Endothelial cell of umbilical vein (primary cell): ENCODE results near the gene BDP1. TPM values are rescaled to one million over a fixed set of nuclear protein-coding genes. Genes with fewer than 3 reads are reported as not detected.
A peak's percentile ranks its signal among the peaks of the same experiment; 100 is the strongest.
"Not testable (repeated sequence)": the region's sequence is repeated elsewhere in the genome, so short reads cannot be mapped to it uniquely, and the experiment has no call there.

Experiments used
- BruUV-seq: library from RNA; stranded (reverse); fragments of 400-500 nt; replicated peaks from 2 replicates; lab custom pipeline; 2021; lab: Mats Ljungman, UMichigan
- CTCF ChIA-PET: fragments of 300-600, 350-600 bp; sonication (Branson Sonifier 250); formaldehyde crosslinking; loops from one replicate; lab custom pipeline; 2021; ENCODE audit warnings: antibody characterized with exemption, inconsistent platforms; lab: Charles Lee
- POLR2A ChIA-PET: fragments of 300-600, 350-600 bp; sonication (Branson Sonifier 250); formaldehyde crosslinking; loops from one replicate; lab custom pipeline; 2021; ENCODE audit warnings: antibody characterized with exemption, inconsistent platforms; lab: Charles Lee
- DNase-seq: peaks from one replicate; pipeline ENCODE4 v3.0.0-alpha.2; 2011; ENCODE audit warnings: low read depth, low spot score
- FAIRE-seq: peaks from 2 replicates; lab custom pipeline; 2011; peaks lifted over from hg19 to GRCh38; lab: Jason Lieb, UNC
- H2AFZ ChIP-seq: 2 replicates; pipeline ENCODE4 v1.6.0; 2012; ENCODE audit warnings: low read depth, low read length, control low read depth, inconsistent platforms
- H3K27ac ChIP-seq: 2 replicates; pipeline ENCODE4 v1.5.1; 2011; ENCODE audit warnings: low read depth, mild to moderate bottlenecking, control low read depth, low read length, moderate library complexity; ENCODE audit not compliant: insufficient read depth
- H3K27me3 ChIP-seq, 2 experiments: 2 replicates each; pipeline versions ENCODE4 v1.6.0 to v1.6.1; 2011; ENCODE audit warnings: low read length in 2 of 2, mixed read lengths in 1 of 2; ENCODE audit not compliant: control insufficient read depth in 2 of 2, insufficient read depth in 2 of 2
- H3K36me3 ChIP-seq, 2 experiments: 2 replicates in 1 of 2; 3 replicates in 1 of 2; pipeline ENCODE4 v1.5.1; 2011; ENCODE audit warnings: low read length in 2 of 2, mild to moderate bottlenecking in 1 of 2, moderate library complexity in 1 of 2; ENCODE audit not compliant: control insufficient read depth in 2 of 2, insufficient read depth in 2 of 2; ENCODE audit errors: extremely low read depth in 1 of 2
- H3K4me1 ChIP-seq: 3 replicates; pipeline ENCODE4 v1.5.1; 2011; ENCODE audit warnings: mild to moderate bottlenecking, low read length; ENCODE audit not compliant: control insufficient read depth, insufficient read depth; ENCODE audit errors: extremely low read depth
- H3K4me2 ChIP-seq: 2 replicates; pipeline ENCODE4 v1.6.1; 2011; ENCODE audit warnings: low read length, control low read depth, mixed read lengths; ENCODE audit not compliant: insufficient read depth
- H3K4me3 ChIP-seq, 3 experiments: fragments of 200-600 bp in 1 of 3; sonication (generic), shearing (Covaris generic) in 1 of 3; replicated peaks in 1 of 3; 2 replicates each; pipeline ENCODE4 v1.5.1; 2011 to 2016; ENCODE audit warnings: control low read depth in 3 of 3, low read length in 3 of 3, mild to moderate bottlenecking in 2 of 3, inconsistent platforms in 1 of 3, low read depth in 1 of 3, moderate library complexity in 1 of 3; ENCODE audit not compliant: insufficient read depth in 1 of 3
- H3K79me2 ChIP-seq: 2 replicates; pipeline ENCODE4 v1.6.0; 2012; ENCODE audit warnings: low read length, inconsistent platforms; ENCODE audit not compliant: control insufficient read depth, insufficient read depth
- H3K9ac ChIP-seq: replicated peaks from 2 replicates; pipeline ENCODE3; 2011; ENCODE audit warnings: low read length, control low read depth; ENCODE audit not compliant: insufficient read depth; ENCODE audit errors: extremely low read depth
- H3K9me1 ChIP-seq: replicated peaks from 3 replicates; pipeline ENCODE4 v1.6.0; 2011; ENCODE audit warnings: mild to moderate bottlenecking, low read length; ENCODE audit not compliant: control insufficient read depth, insufficient read depth; ENCODE audit errors: extremely low read depth
- H3K9me3 ChIP-seq: replicated peaks from 2 replicates; pipeline ENCODE4 v1.5.1; 2012; ENCODE audit warnings: low read length, inconsistent platforms; ENCODE audit not compliant: control insufficient read depth, insufficient read depth
- H4K20me1 ChIP-seq: replicated peaks from 2 replicates; pipeline ENCODE3; 2011; ENCODE audit warnings: mild to moderate bottlenecking, low read length; ENCODE audit not compliant: control insufficient read depth, insufficient read depth; ENCODE audit errors: extremely low read depth
- CTCF ChIP-seq, 2 donors: IDR thresholded peaks; 1 replicate in 1 of 2; 2 replicates in 1 of 2; pipeline ENCODE4 v1.5.1; 2011; ENCODE audit warnings: low read length in 2 of 2, mild to moderate bottlenecking in 2 of 2, moderate library complexity in 2 of 2, control low read depth in 1 of 2, inconsistent platforms in 1 of 2, low read depth in 1 of 2; ENCODE audit not compliant: insufficient read depth in 1 of 2; ENCODE audit errors: extremely low read depth in 1 of 2
- FOS ChIP-seq: IDR thresholded peaks from 2 replicates; pipeline ENCODE4 v1.6.1; 2011; ENCODE audit warnings: mild to moderate bottlenecking, low read length, moderate library complexity, borderline replicate concordance; ENCODE audit not compliant: insufficient read depth
- MAX ChIP-seq: IDR thresholded peaks from 2 replicates; pipeline ENCODE4 v1.6.1; 2011; ENCODE audit not compliant: insufficient read depth, insufficient read length
- dilution Hi-C: fragments of 300-500 bp; cut with MboI; formaldehyde crosslinking; loops from one replicate; pipeline ENCODE4 v1.15.0; 2019; ENCODE audit warnings: low sequenced_read_pairs; ENCODE audit not compliant: extremely low pct_ligation_motif_present
- intact Hi-C: fragments of 100-400 bp; cut with micrococcal nuclease; formaldehyde crosslinking; loops from one replicate; pipeline ENCODE4 v1.10.0; 2022
- polyA plus RNA-seq, 4 experiments: library from polyadenylated mRNA; depleted of rRNA in 3 of 4; stranded (reverse) in 3 of 4; unstranded in 1 of 4; fragments of >200 nt; gene quantifications; 2 replicates each; pipeline versions ENCODE4 v1.2.1 to v1.2.3, GENCODE V29; 2011 to 2012; ENCODE audit warnings: missing spikeins in 1 of 4
- total RNA-seq: library from RNA; stranded (reverse); gene quantifications from 2 replicates; pipeline ENCODE4 v1.2.3, GENCODE V29; 2021

Gene BDP1
- total and polyA plus RNA-seq, 2 donors (not counting 3 experiments of a cell fraction or from before 2014, with no cell fraction given), result 4.5 to 27.5 TPM

GRCh38 chr5:71447218-71447808, 8.1 kb upstream of the BDP1 start:
- POLR2A ChIA-PET, H3K9me1 ChIP-seq, H3K79me2 ChIP-seq, H3K4me3 ChIP-seq, BruUV-seq, H3K9me3 ChIP-seq, H4K20me1 ChIP-seq, H3K36me3 ChIP-seq, CTCF ChIA-PET, H3K4me2 ChIP-seq, H3K4me1 ChIP-seq, H3K9ac ChIP-seq, H2AFZ ChIP-seq, H3K27ac ChIP-seq, dilution Hi-C loops, intact Hi-C loops: not testable (repeated sequence)
- peak; percentile 26 for DNase-seq
- H3K27me3 ChIP-seq, result peaks cover 17 to 39% of the 10 kb centered on the region in 2 experiments
- peak in 1 of 2 donors; percentile 34 for TF ChIP-seq CTCF (IDR thresholded peaks at IDR 0.05; ENCODE audit: extremely low read depth in 1 of 2, insufficient read depth in 1 of 2, low read depth in 1 of 2, low read length in 2 of 2)
- FAIRE-seq, result peak; percentile 82

GRCh38 chr5:71452876-71453275, 2.6 kb upstream of the BDP1 start:
- no peak for FAIRE-seq
- TF ChIP-seq CTCF (IDR thresholded peaks at IDR 0.05; ENCODE audit: extremely low read depth in 1 of 2, insufficient read depth in 1 of 2, low read depth in 1 of 2, low read length in 2 of 2) (no peak), MAX (no peak), FOS (no peak)
- peaks cover 3 to 21% of the 10 kb centered on the region in 2 experiments for H3K27me3 ChIP-seq
- H3K4me1 ChIP-seq, result peaks cover 14% of the 10 kb centered on the region
- H3K9ac ChIP-seq, result no peak overlapping the region
- ChIA-PET CTCF (no interaction called here), POLR2A (no interaction called here)
- dilution Hi-C loops (no loop called here), intact Hi-C loops (no loop called here)
- no peak for DNase-seq
- BruUV-seq, result no TSS peak
- peaks cover 2% of the 10 kb centered on the region for H4K20me1 ChIP-seq
- no peak overlapping the region for H2AFZ ChIP-seq
- H3K4me3 ChIP-seq, result no peak overlapping the region
- no peaks in the 10 kb centered on the region for H3K9me3 ChIP-seq
- H3K9me1 ChIP-seq, result no peaks in the 10 kb centered on the region
- peaks cover 24% of the 10 kb centered on the region for H3K79me2 ChIP-seq
- no peak overlapping the region for H3K4me2 ChIP-seq
- H3K27ac ChIP-seq, result no peak overlapping the region
- no peaks in the 10 kb centered on the region for H3K36me3 ChIP-seq
